HK-2 (cell line): Measurements from ENCODE around the gene CEP128.

Experiments used
- DNase-seq: peaks from one replicate; pipeline ENCODE4 v3.0.0-alpha.2; 2018; ENCODE audit not compliant: unreplicated experiment

CEP128 gene

GRCh38 chr14:80615831-80616230 lies 325.7 kb downstream of the CEP128 start:
- DNase-seq: no peak

GRCh38 chr14:80609055-80609454 lies 332.5 kb downstream of the CEP128 start:
- no peak for DNase-seq

DNA sequence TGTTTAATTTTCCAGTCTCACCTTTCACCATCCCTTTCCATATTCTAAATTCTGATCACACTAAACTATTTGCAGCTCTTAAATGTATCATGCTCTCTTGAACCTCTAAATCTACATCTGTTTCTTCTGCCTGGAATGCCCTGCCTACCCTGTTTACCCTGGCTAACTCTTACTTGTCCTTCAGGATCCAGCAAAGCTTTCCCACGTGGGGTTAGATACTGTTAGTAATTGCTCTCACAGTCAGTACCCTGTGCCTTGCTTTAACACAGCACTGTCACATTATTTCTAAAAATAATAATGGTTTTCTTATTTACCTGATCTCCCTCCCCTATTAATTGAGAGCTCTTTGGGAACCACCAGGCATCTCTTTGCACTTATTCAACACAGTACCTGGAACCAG lies 333.0 kb downstream of the CEP128 start:
- no peak for DNase-seq

DNA sequence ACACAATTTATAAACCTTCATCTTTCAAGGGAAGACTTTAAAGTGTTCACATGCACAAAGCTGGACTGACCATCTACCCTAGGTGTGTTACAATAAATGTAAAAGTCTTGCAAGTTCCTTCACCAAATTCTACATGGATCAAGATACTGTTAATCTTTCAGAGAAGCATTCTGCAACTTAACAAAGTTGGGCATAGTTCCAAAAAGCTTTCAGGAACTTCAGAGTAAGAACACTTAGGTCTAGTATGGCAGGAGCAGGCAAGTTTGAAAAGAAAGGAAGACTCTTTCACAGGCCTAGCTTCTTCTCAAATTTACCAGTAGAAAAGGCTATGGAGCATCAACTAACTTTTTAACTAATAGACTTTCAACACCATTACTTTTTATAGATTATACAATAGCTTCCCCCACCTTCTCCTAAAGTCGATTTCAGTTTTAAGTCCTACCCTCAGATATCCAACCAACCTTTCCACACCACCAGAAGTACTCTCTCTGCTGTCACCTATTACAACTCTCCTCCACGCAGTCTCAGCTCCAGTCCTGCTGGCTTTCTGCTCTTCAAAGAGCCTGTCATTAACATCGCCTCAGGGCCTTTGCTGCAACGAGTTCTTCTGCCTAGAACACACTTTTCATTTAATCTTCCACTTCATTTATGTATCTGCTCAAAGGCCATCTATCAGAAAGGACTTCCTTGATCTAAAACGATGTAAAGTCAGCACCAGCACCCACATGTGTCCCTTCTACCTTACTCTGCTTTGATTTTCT lies 333.9 kb downstream of the CEP128 start:
- no peak for DNase-seq

DNA sequence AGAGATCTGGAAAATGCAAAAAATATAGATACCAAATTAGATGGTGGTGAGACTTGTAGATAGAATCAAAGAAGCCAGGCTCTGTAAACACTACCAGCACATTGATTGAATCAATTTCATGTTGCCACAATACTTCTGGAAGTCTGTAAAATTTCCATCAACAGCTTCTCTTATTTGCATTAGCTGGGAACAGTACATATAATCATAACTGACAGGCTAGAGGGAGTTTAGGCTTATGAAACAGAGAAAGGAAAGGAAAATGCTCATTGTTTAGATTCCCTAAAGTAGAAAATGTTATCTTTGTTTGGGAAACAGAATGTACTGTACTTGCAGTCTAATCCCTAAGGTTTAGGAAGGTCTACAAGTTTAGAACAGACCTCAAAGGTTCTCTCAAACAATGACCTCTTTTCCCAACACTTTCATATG lies 335.2 kb downstream of the CEP128 start:
- DNase-seq: no peak

DNA sequence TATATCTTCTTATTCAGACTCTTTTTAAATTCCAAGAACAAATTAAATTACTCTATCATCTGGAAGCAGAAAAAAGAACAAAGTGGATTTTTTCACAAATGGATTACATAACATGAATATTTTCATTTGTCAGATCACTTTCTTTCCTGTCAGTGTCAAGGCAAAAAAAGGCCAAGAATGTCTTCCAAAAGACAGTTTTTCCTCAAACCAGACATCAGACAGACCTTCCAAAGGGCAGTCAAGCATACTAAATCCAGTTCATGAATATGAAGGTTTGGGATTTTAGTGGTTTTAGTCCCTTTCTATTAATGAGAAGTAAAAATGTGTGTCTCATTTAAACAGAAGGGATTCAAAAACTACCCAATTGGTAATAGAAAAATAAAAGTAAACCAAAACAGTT lies 336.0 kb downstream of the CEP128 start:
- no peak for DNase-seq

GRCh38 chr14:80602946-80603345 lies 338.6 kb downstream of the CEP128 start:
- DNase-seq: no peak

- no peak for DNase-seq
Measured at GRCh38 chr14:80587096-80587724, 354.3 kb downstream of the CEP128 start.

- no peak for DNase-seq
Measured at GRCh38 chr14:80586131-80586530, 355.4 kb downstream of the CEP128 start.

DNA sequence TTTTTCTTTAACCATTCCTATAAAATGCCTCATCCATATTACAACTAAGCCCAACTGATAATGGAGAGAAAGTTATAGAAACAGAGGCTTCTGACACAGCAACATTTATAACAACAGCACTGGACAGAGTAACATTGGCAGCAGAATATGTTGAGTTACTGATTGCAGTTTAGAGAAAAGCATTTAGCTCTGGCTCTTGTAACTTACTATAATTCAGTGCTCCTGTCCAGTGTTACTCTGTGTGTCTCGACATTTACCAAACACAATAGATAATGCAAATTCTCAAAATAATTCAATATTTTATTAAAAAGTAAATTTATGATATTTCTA lies 356.1 kb downstream of the CEP128 start:
- no peak for DNase-seq

DNA sequence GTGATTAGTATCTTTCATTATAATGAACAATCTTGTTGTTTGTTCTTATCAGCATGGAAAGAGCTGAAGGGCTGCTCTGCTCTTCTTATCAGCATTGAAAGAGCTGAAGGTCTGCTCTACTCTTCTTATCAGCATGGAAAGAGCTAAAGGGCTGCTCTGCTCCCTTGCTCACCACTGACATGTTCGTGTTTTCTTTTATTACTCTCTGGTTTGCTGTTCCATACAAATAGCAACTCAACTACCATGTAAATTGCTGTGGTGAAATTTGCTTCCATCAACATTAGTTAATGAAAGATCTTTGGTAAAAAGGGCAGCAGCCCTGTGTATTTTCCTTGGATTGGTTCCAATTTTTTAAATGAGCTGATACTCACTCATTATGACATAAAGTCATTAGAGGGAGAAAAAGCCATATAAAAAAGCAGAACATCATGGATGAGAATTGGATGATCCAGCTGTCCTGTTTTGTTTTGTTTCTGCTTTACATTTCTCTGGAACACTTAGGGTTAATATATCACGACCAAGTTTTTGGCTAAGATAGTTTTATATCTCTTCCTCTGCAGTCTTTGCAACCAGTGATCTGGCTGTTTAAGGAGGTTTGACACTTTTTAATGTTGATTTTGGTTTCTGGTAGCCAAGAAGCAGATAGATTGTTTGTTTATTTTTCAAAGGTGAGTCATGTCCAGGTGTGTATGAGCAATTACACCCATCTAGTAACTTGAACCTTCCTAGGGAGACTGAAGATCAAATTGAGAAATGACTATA lies 356.6 kb downstream of the CEP128 start:
- no peak for DNase-seq

DNA sequence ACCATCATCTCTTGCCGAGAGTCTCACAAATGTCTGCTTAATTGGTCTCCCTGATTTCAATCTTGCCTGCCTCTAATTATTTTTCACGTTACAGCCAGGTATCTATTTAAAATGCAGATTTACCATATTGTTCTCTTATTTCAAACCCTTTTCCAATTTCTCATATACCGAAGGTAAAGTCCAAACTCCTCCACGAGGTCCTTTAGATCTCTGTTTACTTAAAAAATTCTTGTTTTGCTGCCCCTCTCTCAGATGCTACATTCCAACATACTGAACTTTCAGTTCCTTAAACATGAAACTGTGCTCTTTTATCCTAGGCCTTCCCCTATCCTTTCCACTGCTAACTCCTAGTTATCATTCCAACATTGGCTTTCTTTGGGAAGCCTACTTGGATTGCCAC lies 363.9 kb downstream of the CEP128 start:
- no peak for DNase-seq

- no peak for DNase-seq
Measured at GRCh38 chr14:80576401-80576800, 365.1 kb downstream of the CEP128 start.

DNA sequence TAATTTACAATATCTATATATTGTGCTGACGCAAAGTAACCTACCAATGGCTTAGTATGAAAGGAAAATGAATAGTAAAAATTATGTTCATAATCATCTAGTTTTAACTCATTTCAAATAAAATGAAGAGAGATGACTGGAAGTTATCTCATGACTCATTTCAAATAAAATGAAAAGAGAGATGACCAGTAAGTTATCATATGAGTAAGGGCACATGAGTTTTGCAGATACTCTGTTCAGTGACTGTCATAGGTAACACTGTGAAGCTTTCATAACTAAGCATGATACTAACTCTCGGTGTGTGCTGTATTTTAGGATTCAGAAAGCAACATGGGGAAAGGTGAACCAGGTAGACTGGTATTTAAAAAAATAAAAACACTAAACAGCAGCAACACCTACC lies 365.8 kb downstream of the CEP128 start:
- no peak for DNase-seq

- DNase-seq: no peak
Measured at GRCh38 chr14:80572666-80573065, 368.9 kb downstream of the CEP128 start.

DNA sequence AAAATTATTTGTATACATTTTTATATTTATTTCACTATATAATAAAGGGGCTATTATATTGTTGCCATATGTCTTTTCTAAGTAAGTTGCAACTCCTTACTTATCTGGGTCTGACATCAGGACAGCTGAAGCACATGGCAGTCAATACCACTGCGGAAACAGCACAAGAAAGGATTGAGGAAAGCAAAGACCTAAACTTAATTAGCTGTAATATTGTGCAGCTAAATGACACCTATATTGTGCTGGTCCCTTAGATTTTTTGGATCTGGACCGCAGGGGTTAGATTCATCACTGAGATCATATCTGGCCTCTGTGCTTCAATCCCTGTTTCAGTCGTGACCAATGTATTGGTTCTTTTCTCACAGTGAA lies 370.6 kb downstream of the CEP128 start:
- no peak for DNase-seq

DNA sequence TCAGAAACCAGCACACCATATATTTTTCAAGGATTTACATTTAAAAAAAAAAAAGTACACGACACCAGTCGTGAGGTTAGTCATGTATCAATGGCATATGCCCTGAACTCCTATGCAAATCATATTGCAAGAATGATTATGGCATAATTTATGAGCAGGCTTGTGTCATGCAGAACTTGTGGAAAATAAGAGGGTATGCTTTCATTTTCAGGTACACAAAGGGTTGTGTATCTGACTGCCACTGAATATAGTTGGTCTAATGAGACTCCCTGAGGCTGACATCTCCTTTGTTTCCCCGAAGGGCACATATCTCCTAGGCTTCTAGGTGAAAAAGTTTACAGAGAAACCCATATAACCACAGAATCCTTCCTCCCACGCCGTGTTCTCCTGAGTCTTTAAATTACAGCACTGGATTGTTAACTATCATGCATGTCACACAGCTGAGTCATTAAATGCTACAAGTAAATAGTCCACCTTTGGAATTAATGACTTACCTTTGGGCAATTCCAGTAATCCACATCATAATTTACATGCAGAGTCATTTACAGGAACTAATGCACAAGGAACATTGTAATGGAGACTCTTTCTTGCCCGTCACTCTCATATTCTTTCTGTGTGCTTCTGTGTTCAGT lies 373.5 kb downstream of the CEP128 start:
- peak; percentile 32 for DNase-seq

DNA sequence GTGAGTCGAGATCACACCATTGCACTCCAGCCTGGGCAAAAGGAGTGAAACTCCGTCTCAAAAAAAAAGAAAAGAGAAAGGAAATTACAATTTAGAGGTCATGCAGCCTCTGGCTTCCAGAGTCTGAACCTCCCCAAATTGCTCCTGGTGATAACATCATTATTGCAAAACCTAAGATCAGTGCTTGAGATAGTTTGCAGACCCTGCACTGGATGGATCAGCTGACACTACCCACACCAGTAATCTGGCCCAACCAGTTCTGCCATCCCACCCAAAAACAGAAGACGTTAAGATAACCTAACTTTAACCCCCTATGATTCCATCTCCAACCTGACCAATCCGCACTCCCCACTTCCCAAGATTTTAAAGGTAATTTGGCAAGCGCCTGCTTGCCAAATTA lies 376.5 kb downstream of the CEP128 start:
- no peak for DNase-seq

GRCh38 chr14:80564051-80564450 lies 377.5 kb downstream of the CEP128 start:
- no peak for DNase-seq

DNA sequence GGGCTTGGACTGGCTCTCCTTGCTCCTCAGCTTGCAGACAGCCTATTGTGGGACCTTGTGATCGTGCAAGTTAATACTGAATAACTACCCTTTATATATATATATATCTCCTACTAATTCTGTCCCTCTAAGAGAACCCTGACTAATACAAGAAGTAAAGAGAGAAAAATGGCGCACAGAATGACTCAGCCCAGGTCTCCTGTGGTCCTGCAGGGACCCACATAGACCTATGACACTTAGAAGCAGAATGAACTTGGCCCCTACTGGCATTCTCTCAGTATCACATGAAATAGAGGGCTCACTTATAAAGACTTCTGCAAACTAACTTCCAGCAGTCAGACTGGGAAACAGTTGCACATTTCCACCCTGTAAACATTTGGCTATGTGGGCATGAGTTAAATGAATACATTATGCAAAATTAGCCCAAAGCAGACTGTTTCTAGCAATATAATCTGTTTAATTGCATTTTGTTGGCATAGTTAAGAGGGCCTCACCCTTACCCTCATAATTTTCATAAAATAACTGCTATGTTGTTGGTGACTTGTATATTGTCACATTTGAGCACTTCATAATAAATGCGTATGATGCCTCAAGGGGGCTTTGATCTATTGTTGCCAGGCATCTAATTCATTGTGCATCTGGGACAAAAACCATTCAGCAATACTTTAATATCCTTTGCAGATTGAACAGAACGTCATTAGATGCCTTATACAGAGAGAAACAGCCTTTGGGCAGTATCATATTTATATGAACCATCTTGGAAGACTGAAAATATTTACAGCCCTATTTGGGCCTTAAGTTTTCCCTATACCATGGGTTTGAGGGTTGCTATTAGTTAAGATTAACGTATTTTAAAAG lies 380.5 kb downstream of the CEP128 start:
- no peak for DNase-seq

- no peak for DNase-seq
Measured at GRCh38 chr14:80554139-80554538, 387.4 kb downstream of the CEP128 start.

- no peak for DNase-seq
Measured at GRCh38 chr14:80549141-80549540, 392.4 kb downstream of the CEP128 start.
